ENCODE data around the gene TTC39B.

The TTC39B gene

GRCh38 chr9:15304632-15305031, 2.4 kb downstream of the TTC39B start:
- DNase-seq (ENCODE audit: low read depth in 2 of 2): no peak

GRCh38 chr9:15300218-15300617, 6.8 kb downstream of the TTC39B start:
- no peak for DNase-seq (ENCODE audit: low read depth in 2 of 2)

- DNase-seq (ENCODE audit: low read depth in 2 of 2): no peak
Measured at GRCh38 chr9:15299374-15299939, 7.6 kb downstream of the TTC39B start.

- DNase-seq (ENCODE audit: low read depth in 2 of 2): no peak
Measured at GRCh38 chr9:15298362-15298761, 8.7 kb downstream of the TTC39B start.

DNA sequence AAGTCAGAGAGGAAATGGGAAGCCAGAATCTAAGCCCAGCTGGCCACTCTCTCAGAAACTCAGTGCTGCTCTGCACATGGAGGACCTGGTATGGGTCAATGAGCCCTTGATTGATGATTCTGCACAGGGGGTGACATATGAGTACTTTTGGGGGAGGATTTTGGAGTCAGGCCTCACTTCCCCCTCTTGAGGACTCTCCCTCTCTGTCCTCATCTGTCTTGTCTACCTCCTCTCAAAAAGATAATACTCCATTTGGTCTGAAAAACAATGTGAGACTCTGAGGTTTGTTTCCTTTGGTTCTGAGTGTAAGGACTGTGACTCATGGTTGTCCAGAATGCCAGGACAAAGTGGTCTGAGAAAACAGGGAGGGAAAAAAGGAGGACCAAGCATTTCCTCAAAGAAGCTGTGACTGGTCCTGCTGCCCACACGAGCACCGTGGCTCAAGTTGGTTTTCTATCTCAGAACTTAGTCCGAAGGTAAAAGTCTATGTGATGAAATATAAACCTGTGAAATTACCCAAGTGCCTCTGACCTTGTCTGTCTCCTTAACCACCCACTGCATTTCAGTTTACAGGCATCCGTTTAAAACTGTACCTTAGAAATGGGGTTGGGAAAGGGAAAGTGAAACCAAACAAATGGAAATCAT, 11.1 kb downstream of the TTC39B start:
- DNase-seq (ENCODE audit: low read depth in 2 of 2): no peak

- DNase-seq (ENCODE audit: low read depth in 2 of 2): no peak
Measured at GRCh38 chr9:15294604-15295003, 12.4 kb downstream of the TTC39B start.

DNA sequence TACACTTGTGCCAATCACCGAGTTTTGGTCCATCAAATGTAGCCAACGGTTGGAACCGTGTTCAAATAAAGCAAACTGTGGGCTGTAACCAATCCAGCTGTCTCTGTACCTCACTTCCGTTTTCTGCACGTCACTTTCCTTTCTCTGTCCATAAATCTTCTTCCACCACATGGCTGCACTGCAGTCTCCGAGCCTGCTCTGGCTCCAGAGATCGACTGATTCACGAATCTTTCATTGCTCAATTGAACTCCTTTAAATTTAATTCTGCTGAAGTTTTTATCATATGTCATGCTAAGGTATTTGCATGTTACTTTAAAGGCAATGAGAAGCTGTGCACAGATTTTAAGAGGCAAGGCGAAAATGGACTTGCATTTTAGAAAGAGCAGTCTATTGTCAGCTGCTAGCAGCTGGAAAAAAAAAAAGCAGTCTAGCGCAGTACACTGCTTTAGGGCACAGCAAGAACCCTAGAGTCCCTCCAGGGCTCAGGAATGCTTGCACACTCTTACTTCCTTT, 13.2 kb downstream of the TTC39B start:
- DNase-seq (ENCODE audit: low read depth in 2 of 2): no peak

DNA sequence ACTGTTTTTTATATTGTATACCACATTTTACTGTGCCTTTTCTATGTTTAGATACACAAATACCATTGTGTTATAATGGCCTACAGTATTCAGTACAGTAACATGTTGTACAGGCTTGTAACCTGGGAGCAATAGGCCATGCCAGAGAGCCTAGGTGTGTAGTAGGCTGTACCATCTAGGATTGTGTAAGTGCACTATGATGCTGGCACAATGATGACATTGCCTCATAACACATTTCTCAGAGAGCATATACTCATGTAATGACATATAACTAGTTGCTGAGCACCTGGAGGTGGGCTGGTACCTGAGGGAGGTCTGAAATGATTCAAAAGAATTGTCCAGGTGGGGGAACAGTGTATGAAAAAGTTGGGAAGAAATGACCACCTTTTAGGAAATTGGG, 13.9 kb downstream of the TTC39B start:
- DNase-seq (ENCODE audit: low read depth in 2 of 2): no peak

DNA sequence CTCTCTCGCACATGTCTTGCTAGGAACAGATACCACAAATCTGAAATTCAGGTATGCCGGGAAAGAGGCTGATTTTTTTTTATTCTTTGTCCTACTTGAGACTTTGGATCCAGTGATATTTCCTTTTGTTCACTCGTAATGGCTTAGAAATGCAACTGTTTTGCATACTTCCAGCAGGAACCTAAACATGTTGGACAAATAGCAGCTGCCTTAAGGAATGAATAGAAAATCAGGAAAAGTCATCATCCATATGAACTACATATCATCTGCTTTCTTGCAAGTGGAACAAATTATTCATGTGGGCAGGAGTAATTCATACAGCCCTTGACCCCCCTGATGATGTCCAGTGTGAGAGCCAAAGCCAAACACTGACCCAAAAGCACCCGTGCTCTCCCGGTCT, 17.4 kb downstream of the TTC39B start:
- DNase-seq (ENCODE audit: low read depth in 2 of 2): no peak

DNA sequence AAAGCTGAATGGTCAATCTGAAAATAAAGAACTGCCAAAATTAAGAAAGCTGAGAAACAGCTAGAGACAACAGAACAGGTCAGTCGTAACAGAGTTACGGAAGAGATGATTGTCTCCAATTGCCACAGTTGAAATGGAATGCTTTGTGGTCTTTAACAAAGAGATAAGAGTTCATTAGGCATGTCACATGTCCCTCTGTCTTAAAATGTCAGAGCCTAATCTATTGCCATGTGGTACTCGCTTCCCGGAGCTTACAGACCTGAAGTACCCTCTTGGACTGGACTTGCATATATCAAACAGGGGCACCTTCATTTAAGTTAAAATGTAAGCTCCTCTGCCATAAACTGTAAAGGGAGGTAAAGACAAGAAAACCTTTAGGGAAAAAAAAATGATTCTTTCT, 19.7 kb downstream of the TTC39B start:
- no peak for DNase-seq (ENCODE audit: low read depth in 2 of 2)

DNA sequence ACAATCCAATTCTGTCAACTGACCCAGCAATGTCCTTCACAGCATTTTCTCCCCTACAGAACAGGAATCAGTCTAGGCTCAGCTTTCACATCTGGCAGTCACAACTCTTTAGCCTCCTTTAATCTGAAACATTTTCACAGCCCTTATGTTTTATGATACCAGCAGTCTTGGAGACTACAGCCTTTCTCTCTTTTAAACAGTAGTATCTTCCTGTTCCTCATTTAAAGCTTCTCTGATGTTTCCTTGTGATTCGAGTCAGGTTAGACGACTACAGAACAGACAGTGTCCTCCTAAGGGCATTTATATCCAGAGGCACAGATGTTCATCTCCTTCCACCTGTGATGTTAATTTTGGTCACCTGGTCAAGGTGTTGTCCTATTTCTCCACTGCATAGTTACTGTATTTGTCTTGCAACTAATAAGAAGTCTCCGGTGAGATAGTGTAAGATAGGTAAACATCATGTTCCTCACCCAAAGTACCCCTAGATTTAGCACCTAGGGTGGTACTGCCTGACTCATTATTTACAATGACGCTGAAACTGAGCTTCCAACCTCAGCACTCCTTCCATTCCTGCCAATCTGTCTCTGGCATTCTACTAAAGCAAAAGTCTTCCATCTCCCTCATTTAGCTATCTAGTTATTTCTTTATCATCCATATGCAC, 20.7 kb downstream of the TTC39B start:
- DNase-seq (ENCODE audit: low read depth in 2 of 2): no peak

DNA sequence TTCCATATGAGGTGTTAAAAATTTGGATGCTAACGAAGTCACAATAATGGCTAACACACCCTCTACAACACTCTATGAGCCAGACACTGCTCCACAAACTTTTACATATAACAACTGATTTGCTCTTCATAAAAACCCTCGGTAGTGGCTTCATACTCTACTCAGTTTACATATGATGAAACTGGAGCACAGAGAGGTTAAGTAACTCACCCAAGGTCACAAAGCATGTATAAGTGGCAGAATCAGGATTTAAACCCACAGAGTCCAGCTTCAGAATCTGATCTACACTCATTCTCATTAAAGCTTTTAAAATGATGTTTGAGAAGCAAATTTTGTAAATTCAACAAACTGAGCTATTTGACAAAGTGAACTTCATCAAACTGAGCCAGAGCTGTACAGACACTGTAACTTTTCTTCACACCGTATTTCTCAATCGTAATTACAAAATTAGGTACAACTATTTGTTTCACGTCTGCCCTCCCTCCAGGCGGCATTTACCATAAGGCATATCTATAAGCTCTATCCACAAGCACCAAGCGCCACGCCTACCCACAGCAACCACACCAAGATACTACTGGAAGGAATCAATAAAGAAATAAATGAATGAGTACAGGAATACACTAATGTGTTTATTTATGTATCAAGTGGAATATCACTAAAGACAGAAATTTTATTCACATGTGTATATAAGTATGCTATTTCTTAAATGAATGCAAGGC, 24.3 kb downstream of the TTC39B start:
- DNase-seq (ENCODE audit: low read depth in 2 of 2): no peak

- DNase-seq (ENCODE audit: low read depth in 2 of 2): no peak
Measured at GRCh38 chr9:15280647-15281046, 26.4 kb downstream of the TTC39B start.

GRCh38 chr9:15278839-15279238, 28.2 kb downstream of the TTC39B start:
- no peak for DNase-seq (ENCODE audit: low read depth in 2 of 2)

GRCh38 chr9:15278091-15278687, 28.8 kb downstream of the TTC39B start:
- no peak for DNase-seq (ENCODE audit: low read depth in 2 of 2)

GRCh38 chr9:15277400-15278090, 29.5 kb downstream of the TTC39B start:
- no peak for DNase-seq (ENCODE audit: low read depth in 2 of 2)

GRCh38 chr9:15276328-15276938, 30.6 kb downstream of the TTC39B start:
- no peak for DNase-seq (ENCODE audit: low read depth in 2 of 2)

DNA sequence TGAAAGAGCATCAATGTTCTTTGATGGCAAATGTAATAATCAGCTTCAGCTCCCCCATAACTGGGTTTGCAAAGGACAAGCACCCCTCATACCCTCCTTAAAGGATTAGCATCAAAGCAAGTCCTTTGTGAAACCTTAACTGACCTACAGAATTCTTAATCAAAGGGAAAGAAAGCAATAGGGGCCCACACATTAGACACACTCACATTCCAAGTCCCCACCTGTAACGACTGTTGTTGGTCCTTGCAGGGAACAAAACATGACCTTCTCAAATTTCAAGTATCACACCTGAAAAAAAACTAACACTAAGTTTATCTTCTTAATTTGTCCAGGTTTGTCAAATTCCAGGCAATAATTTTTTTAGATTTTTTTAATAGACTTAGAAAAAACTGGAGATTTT, 32.6 kb downstream of the TTC39B start:
- DNase-seq (ENCODE audit: low read depth in 2 of 2): no peak

DNA sequence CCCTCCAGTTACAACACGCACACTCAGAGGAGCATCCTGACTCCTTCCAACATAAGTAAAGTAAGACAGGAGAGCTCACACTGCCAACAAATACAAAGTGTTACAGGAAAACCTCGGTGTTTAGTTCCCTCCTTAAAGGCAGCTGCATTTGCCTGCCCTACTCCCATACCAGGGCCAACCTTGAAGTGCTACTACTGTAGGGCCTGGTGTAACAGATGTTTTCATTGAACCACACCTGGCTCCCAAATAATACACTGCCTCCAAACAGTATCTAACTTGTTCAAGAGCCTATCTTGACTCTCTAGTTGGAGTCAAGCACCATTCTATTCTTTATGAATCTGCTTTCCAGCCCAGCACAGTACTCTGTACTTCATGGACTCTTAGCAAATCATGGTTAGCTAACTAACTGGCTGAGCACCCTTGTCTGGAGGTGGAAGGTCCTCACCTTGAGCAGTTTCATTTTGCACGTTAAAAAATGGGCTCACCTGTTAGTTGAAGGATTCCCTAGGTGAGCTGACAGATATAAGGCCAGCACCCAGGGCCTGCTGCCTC, 34.6 kb downstream of the TTC39B start:
- DNase-seq (ENCODE audit: low read depth in 2 of 2): no peak

GRCh38 chr9:15271403-15271802, 35.6 kb downstream of the TTC39B start:
- DNase-seq (ENCODE audit: low read depth in 2 of 2): no peak

- DNase-seq (ENCODE audit: low read depth in 2 of 2): no peak
Measured at GRCh38 chr9:15268782-15269181, 38.2 kb downstream of the TTC39B start.
